Left colon (tissue), 2 donors: ENCODE results near the gene APOL2. TPM values are rescaled to one million over a fixed set of nuclear protein-coding genes. Genes with fewer than 3 reads are reported as not detected.
A peak's percentile ranks its signal among the peaks of the same experiment; 100 is the strongest.
"Not testable (repeated sequence)": the region's sequence is repeated elsewhere in the genome, so short reads cannot be mapped to it uniquely, and the experiment has no call there.

Experiments
- ATAC-seq: fragments of 200-7000 bp; cut with Tn5 transposase; one replicate; pipeline ENCODE4 v1.9.1; 2020; ENCODE audit warnings: mild to moderate bottlenecking, moderate library complexity
- DNase-seq, 2 donors: peaks; one replicate each; pipeline ENCODE4 v3.0.0-alpha.2; 2020
- intact Hi-C, 2 donors: fragments of 100-400 bp; cut with DNase I in 1 of 2; cut with micrococcal nuclease in 1 of 2; formaldehyde crosslinking; loops; one replicate each; pipeline versions ENCODE4 v1.11.2 to v1.14.0; 2022; cut with DNase I, micrococcal nuclease
- total RNA-seq, 2 donors: library from RNA; stranded (reverse); fragmentation: NEBNext Ultra II Directional; extraction: Animal tissue kit (Norgen Biotek cat#: 25700); gene quantifications; one replicate each; pipeline ENCODE4 v1.2.1, GENCODE V29; 2021
- donor health status: DM: no; HTN: no; CAD: no.
- donor health status: DM: yes; HTN: yes; CAD: no.

The APOL2 gene
- total RNA-seq, 2 donors from 2014 or later, result 29.8 to 49.0 TPM

GRCh38 chr22:36267058-36267457 is 27.7 kb upstream of the APOL2 start:
- DNase-seq (no peak), ATAC-seq (no peak)
- intact Hi-C loops, result no loop called here

- DNase-seq, intact Hi-C loops, ATAC-seq: not testable (repeated sequence)
Observed at GRCh38 chr22:36263886-36264664, 24.7 kb upstream of the APOL2 start.

GRCh38 chr22:36263216-36263673 is 23.9 kb upstream of the APOL2 start:
- intact Hi-C loops, DNase-seq, ATAC-seq: not testable (repeated sequence)

GRCh38 chr22:36262307-36262706 is 23.0 kb upstream of the APOL2 start:
- DNase-seq, ATAC-seq, intact Hi-C loops: not testable (repeated sequence)

- intact Hi-C loops, DNase-seq, ATAC-seq: not testable (repeated sequence)
Observed at GRCh38 chr22:36261675-36262074, 22.3 kb upstream of the APOL2 start.

- ATAC-seq (no peak), DNase-seq (no peak)
- intact Hi-C loops, result no loop called here
Observed at GRCh38 chr22:36259615-36260300, 20.4 kb upstream of the APOL2 start.

GRCh38 chr22:36258701-36259614 is 19.6 kb upstream of the APOL2 start:
- DNase-seq, result peak in 1 of 2 donors; percentile 52
- no peak for ATAC-seq
- intact Hi-C loops, result no loop called here

GRCh38 chr22:36257948-36258670 is 18.8 kb upstream of the APOL2 start:
- DNase-seq (no peak), ATAC-seq (no peak)
- intact Hi-C loops, result no loop called here

GRCh38 chr22:36257308-36257707 is 18.0 kb upstream of the APOL2 start:
- DNase-seq (no peak), ATAC-seq (no peak)
- intact Hi-C loops, result no loop called here

GRCh38 chr22:36256478-36256877 is 17.2 kb upstream of the APOL2 start:
- DNase-seq, result no peak
- intact Hi-C loops, result no loop called here
- no peak for ATAC-seq

- peak; percentile 58 for ATAC-seq
- DNase-seq, intact Hi-C loops: not testable (repeated sequence)
Observed at GRCh38 chr22:36255572-36255971, 16.2 kb upstream of the APOL2 start.

GRCh38 chr22:36253523-36254490 is 14.5 kb upstream of the APOL2 start:
- intact Hi-C loops, result no loop called here
- ATAC-seq (no peak), DNase-seq (no peak)

- intact Hi-C loops, result no loop called here
- DNase-seq, result peak; percentile 56 to 79
- ATAC-seq, result peak; percentile 94
Observed at GRCh38 chr22:36252754-36253522, 13.6 kb upstream of the APOL2 start, which contains the start of gene APOL1. Gene APOL1, plus strand, starts transcription at chr22:36253133. Its CDS starts 1,823 bp downstream, at chr22:36254956.

- ATAC-seq, DNase-seq, intact Hi-C loops: not testable (repeated sequence)
Observed at GRCh38 chr22:36251979-36252608, 12.8 kb upstream of the APOL2 start.

- intact Hi-C loops, DNase-seq, ATAC-seq: not testable (repeated sequence)
Observed at GRCh38 chr22:36250292-36250960, 11.1 kb upstream of the APOL2 start.
